NB4 (cell line): ENCODE results near the gene KDM5C.

Experiments
- MAX ChIP-seq: IDR thresholded peaks from 2 replicates; pipeline ENCODE4 v1.6.1; 2011; ENCODE audit warnings: low read depth, low read length
- POLR2A ChIP-seq: IDR thresholded peaks from 2 replicates; pipeline ENCODE4 v1.6.1; 2011; ENCODE audit warnings: mild to moderate bottlenecking; ENCODE audit not compliant: insufficient read length; ENCODE audit errors: extremely low read depth
- TF ChIP-seq, protein P1 (sequence below): IDR thresholded peaks from one replicate; pipeline ENCODE4 v1.5.1; 2012; ENCODE audit warnings: low read depth, low read length

DNA sequence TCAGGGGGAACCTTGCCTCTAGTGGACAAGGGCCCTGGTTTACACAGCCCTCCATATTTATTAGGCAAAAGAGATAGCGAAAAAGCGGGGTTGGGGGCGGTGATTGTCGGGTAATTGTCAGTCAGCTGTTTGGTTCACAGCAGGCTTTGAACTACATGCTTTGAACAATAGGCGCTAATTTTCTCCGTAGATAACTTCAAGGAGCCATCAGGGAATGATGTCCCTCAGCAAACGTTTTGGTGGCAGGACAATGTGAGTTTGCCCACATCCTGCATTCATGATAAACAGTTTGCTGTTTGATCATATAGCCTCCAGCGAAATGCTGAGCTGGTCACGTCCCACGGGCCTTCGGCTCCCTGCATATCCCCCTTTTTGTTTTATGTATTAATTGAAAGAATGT, 65.8 kb downstream of the KDM5C start:
- TF ChIP-seq, protein P1, sequence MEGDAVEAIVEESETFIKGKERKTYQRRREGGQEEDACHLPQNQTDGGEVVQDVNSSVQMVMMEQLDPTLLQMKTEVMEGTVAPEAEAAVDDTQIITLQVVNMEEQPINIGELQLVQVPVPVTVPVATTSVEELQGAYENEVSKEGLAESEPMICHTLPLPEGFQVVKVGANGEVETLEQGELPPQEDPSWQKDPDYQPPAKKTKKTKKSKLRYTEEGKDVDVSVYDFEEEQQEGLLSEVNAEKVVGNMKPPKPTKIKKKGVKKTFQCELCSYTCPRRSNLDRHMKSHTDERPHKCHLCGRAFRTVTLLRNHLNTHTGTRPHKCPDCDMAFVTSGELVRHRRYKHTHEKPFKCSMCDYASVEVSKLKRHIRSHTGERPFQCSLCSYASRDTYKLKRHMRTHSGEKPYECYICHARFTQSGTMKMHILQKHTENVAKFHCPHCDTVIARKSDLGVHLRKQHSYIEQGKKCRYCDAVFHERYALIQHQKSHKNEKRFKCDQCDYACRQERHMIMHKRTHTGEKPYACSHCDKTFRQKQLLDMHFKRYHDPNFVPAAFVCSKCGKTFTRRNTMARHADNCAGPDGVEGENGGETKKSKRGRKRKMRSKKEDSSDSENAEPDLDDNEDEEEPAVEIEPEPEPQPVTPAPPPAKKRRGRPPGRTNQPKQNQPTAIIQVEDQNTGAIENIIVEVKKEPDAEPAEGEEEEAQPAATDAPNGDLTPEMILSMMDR: no peak
- no peak for TF ChIP-seq POLR2A
- no peak for TF ChIP-seq MAX
